GM21390 (cell line): ENCODE results near the gene APOA4.
A peak's percentile ranks its signal among the peaks of the same experiment; 100 is the strongest.

ENCODE experiments used
- ATAC-seq: cut with Tn5 transposase; IDR thresholded peaks from one replicate; pipeline ENCODE4 v1.9.1; 2021; ENCODE audit not compliant: unreplicated experiment

Gene APOA4

DNA sequence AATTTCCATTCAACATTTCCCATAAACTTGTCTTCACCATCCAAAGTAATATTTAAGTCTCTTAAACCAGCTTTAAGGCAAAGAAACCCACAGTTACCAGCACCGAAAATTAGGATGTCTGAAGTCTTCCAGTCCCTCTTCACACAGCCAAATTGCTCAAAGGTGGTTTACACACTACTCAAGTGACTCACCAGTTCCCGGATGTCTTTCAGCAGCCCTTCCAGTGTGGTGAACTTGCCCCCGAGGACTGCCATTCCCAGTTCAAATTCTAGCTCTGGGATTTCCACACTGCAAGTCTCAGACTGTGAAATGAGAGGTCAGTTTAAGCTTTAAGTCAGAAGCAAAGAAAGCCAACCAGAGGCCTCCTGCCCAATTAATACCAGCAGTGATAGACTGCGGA, 40.4 kb downstream of the APOA4 start:
- no peak for ATAC-seq

DNA sequence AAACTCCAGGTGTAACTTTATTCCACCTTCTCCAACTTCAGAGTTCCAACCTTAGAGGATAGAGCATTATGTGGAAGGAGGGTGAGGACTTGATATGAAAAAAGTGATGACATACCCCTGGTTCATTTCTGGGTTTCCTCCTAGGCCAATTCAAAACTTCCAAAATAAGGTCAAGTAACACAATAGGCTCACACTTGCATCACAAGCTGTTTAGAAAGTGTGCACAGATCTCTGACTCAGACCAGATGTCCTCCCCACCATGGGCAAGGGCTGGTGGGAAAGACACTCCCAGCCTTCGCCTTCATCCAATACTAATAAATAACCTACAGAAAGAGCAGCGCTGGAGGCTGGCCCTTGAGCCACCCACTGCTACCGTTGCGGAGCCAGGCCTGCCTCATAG, 44.5 kb downstream of the APOA4 start:
- ATAC-seq, result no peak

DNA sequence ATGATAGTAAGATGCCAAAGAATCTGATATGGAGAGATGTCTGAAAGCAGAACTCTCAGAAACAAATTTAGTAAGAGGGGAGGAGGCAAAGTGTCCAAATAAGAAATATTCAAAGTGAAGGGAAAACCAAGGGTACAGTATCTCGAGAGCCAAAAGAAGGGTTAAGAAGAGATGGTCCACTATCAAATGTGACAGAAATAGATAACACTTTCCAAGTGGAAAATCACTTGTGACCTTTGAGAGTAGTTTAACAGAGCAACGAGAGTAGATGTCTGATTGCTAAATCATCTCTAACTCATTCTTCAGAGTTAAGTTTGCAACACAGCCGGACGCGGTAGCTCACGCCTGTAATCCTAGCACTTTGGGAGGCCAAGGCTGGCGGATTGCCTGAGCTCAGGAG, 46.0 kb downstream of the APOA4 start:
- ATAC-seq, result no peak

DNA sequence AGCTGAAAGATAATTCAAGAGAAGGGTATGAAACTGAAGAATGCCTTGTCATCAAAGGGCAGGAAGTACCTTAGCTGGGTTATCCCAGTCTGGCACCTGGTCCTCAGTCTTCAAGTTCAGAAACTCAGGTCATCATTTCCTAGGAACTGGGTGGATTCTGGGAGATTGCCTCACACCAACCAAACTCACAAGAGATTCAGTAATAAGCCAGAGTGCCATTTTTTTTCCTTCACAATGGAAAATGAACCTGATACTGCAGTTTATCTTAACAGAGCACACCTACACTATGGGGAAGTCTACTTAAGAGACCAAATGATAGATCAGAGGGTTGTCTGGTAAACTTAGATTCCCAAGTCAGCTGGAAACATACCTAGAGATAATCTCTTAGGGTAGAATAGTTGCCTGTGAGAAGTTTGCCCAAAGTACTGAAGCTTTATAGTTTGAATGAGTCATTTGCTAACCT, 46.6 kb downstream of the APOA4 start:
- ATAC-seq, result no peak

DNA sequence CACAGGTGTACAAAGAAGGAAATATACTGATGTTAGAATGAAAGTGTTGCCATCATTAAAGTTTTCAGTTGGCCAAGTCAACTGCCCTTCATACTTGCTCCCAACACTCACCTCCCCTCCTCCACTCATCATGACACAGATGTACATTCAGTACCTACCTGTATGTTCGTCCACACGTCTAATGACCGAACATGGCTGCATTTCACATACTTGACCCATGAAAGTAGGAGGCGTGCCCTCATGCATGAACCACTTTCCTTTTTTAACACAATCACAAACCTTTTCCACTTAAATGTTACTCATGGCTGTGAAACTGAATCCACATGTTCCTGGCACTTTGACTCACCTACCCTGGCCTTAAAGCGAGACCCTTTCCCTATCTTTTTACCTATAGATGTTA, 47.1 kb downstream of the APOA4 start:
- no peak for ATAC-seq

DNA sequence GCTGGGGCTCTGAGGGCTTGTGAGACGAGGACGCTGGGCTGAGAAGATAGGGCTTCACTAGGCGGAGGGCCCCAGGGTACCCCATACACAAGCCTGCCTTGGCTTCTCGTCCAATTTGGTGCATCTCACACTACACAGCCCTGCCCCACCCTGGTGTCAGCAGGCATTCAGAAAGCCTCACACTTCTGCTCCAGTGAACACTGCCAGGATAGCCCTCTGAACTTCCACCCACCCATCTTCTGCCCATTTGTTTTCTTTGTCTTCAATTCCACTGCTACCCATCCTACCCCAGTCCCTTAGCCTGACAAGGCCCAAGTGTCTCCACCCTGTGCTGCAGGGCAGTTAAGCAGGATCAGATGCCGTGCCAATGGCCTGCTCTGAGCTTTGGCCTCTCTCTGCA, 48.4 kb downstream of the APOA4 start:
- ATAC-seq, result no peak

DNA sequence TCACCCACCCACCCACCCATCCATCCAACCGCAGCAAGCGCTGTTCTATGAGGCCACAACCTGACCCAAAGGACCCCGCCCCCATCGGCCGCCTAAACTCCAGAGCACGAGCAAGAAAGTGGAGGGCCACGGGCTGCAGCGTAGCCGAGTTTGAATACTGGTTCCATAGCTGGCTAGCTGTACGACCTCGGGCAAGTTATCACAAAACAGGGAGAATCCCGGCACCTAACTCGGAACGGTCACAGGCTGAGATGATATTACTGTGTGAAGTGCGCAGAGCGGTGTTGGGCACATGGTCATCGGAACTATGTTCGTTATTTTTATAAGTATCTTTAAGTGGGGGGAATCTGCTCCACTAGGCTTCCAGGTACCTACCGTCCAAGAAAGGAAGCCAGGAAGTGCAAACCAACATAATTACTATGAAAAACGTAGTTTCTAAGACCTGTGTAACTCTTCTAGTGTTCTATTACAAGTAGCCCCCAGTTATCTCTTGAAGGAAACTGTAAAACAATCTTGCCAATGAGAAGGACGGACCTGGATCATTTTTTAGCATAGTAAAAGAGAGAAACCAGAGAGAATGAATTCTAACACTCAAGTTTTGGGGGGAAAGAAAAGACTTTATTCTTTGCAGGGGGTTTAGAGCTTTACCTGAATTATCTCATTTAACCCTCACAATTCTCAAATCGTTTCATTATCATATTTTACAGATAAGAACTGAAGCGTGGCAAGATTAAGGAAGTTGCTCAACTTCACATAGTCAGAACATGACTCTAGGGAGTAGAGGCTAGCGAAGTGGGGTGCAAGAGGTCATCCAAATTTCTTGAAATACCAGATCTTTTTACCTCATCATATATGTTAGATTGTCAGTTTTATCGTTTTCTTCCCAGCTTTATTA, 49.7 kb downstream of the APOA4 start:
- peak; percentile 15 for ATAC-seq

DNA sequence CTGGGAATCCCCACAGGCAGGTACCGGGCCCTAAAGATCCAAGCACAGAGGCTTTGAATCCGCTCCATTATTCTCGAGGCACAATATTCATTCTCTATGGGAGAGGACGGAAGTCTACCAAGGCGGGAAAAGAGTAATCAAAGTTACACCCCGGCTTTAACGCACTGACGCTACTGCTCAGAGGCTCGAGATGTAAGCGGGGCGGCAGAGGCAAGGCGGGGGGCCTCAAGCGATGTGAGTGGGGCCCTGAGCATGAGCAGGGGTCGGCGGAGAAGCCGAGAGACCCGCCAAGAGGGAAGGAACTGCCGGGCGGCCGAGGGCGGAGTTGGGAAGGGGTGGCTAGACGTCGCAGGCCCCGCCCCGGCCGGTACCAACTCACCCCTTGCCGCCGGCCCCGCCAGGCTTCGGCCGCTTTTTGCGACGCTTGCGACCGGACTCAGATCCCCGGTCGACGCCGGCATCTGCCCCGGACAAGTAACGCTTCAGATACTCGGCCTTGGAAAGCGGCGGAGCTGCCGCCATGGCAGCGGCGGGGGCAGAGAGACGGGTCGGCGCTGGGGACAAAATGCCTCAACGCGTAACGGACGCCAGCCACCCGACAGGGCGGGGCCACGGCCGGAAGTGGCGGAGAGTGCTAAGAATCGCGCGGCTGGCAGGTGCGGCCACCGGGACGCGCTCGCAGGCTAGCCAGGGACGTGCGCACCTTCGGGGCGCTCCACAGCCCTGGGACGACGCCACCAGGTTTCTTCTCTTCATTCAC, 50.5 kb downstream of the APOA4 start, which contains the start of gene BUD13:
Gene BUD13, minus strand, starts transcription at position 545 of the 760 bp plus-strand sequence. Its CDS starts 23 bp downstream, at position 522.
- peak; percentile 81 for ATAC-seq

DNA sequence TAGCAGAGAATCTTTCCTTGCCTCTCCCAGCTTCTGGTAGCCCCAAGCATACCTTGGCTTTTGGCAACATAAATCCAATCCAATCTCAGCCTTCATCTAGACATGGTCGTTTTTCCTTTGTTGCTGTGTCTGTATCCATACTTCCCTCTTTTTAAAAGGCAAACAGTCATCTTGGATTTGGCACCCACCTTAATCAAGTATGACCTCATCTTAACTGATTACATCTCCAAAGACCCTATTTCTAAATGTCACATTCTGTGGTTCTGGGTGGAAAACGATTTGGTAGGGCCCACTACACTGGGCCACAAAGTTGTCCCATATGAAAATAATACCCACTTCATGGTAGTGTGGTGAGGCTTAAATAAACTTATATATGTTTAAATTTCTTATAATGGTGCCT, 51.2 kb downstream of the APOA4 start:
- no peak for ATAC-seq
